Fibroblast of lung (primary cell): ENCODE measurements around the gene PTPRN.
"Not testable (repeated sequence)": the region's sequence is repeated elsewhere in the genome, so short reads cannot be mapped to it uniquely, and the experiment has no call there.

ENCODE experiments used
- CTCF ChIP-seq, 2 donors: IDR thresholded peaks in 1 of 2; conservative IDR thresholded peaks in 1 of 2; 1 replicate in 1 of 2; 2 replicates in 1 of 2; pipeline ENCODE4 v1.5.1; 2011 to 2012; ENCODE audit warnings: low read length in 2 of 2, control low read depth in 1 of 2, inconsistent platforms in 1 of 2, low read depth in 1 of 2, mild to moderate bottlenecking in 1 of 2
- EZH2 ChIP-seq: IDR thresholded peaks from 2 replicates; pipeline ENCODE4 v1.5.1; 2012; ENCODE audit warnings: low read length, control low read depth, mild to moderate bottlenecking; ENCODE audit errors: missing control alignments

DNA sequence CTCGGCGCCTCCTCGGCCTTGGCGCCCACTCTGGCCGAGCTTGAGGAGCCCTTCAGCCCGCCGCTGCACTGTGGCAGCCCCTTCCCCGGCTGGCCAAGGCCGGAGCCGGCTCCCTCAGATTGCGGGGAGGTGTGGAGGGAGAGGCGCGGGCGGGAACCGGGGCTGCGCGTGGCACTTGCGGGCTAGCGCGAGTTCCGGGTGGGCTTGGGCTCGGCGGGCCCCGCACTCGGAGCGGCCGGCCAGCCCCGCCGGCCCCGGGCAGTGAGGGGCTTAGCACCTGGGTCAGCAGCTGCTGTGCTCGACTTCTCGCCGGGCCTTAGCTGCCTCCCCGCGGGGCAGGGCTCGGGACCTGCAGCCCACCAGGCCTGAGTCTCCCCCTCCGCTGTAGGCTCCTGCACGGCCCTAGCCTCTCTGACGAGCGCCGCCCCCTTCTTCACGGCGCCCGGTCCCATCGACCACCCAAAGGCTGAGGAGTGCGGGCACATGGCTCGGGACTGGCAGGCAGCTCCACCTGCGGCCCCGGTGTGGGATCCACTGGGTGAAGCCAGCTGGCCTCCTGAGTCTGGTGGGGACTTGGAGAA is 3.6 kb upstream of the PTPRN start:
- not testable (repeated sequence) for TF ChIP-seq CTCF (conservative IDR thresholded peaks at IDR 0.05 in 1 of 2, IDR thresholded peaks at IDR 0.05 in 1 of 2; ENCODE audit: low read depth in 1 of 2, low read length in 2 of 2); EZH2
